ENCODE measurements around the gene HHATL. TPM values are rescaled to one million over a fixed set of nuclear protein-coding genes. Genes with fewer than 3 reads are reported as not detected.

Gene HHATL
- total RNA-seq, 2 experiments from 2014 or later: not detected

DNA sequence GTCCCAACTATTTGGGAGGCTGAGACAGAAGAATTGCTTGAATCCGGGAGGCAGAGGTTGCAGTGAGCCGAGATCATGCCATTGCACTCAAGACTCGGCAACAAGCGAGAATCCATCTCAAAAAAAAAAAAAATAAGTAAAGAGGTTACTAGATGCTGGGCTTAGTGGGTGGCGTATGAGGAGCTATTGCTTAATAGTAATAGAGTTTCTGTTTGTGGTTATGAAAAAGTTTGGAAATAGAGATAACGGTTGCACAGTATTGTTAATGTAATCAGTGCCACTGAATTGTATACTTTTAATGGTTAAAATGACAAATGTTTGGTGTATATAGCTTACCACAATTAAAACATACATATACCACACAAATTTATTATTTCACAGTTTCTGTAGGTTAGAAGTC, 14.7 kb upstream of the HHATL start:
- intact Hi-C loops (cut with micrococcal nuclease; ENCODE audit: unreplicated experiment): no loop called here
- Histone ChIP-seq H3K4me2 (ENCODE audit: low read length) (no peak overlapping the region), H3K9me2 (ENCODE audit: insufficient read depth, low read length) (no peaks in the 10 kb centered on the region), H2AFZ (ENCODE audit: low read length) (no peak overlapping the region), H3K9me3 (ENCODE audit: low read length) (no peaks in the 10 kb centered on the region), H3K36me3 (ENCODE audit: insufficient read depth, low read length) (no peaks in the 10 kb centered on the region), H3K27ac (ENCODE audit: low read depth, low read length, poor library complexity, severe bottlenecking) (no peak overlapping the region), H3K4me1 (ENCODE audit: insufficient read depth, low read length, poor library complexity, severe bottlenecking) (peaks cover 12% of the 10 kb centered on the region), H3K4me3 (ENCODE audit: low read depth, low read length, poor library complexity, severe bottlenecking) (no peak overlapping the region), H4K20me1 (ENCODE audit: insufficient read depth, low read length) (no peaks in the 10 kb centered on the region), H3K79me2 (ENCODE audit: insufficient read depth, low read depth, low read length) (no peaks in the 10 kb centered on the region)
- no peak for DNase-seq (ENCODE audit: low spot score)
- BruUV-seq (replicated peaks): no TSS peak
- TF ChIP-seq, protein P1, sequence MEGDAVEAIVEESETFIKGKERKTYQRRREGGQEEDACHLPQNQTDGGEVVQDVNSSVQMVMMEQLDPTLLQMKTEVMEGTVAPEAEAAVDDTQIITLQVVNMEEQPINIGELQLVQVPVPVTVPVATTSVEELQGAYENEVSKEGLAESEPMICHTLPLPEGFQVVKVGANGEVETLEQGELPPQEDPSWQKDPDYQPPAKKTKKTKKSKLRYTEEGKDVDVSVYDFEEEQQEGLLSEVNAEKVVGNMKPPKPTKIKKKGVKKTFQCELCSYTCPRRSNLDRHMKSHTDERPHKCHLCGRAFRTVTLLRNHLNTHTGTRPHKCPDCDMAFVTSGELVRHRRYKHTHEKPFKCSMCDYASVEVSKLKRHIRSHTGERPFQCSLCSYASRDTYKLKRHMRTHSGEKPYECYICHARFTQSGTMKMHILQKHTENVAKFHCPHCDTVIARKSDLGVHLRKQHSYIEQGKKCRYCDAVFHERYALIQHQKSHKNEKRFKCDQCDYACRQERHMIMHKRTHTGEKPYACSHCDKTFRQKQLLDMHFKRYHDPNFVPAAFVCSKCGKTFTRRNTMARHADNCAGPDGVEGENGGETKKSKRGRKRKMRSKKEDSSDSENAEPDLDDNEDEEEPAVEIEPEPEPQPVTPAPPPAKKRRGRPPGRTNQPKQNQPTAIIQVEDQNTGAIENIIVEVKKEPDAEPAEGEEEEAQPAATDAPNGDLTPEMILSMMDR (conservative IDR thresholded peaks at IDR 0.05; ENCODE audit: low read length): no peak
- no peak for TF ChIP-seq EZH2phosphoT487 (IDR thresholded peaks at IDR 0.05; ENCODE audit: borderline replicate concordance, low read depth, low read length)
- POLR2A ChIA-PET: interaction anchor here (0.7 to 0.9 kb wide), 2 partner anchors 10 to 140 kb away, joined by 3 read pairs; no protein-coding TSS in a partner anchor
- CTCF ChIA-PET (ENCODE audit: unreplicated experiment): no interaction called here

- DNase-seq (ENCODE audit: low spot score): no peak
- H3K27ac ChIP-seq (ENCODE audit: low read depth, low read length, poor library complexity, severe bottlenecking): no peak overlapping the region
- H3K9me3 ChIP-seq (ENCODE audit: low read length): no peaks in the 10 kb centered on the region
- intact Hi-C loops (cut with micrococcal nuclease; ENCODE audit: unreplicated experiment): no loop called here
- H3K36me3 ChIP-seq (ENCODE audit: insufficient read depth, low read length): no peaks in the 10 kb centered on the region
- no peak overlapping the region for H2AFZ ChIP-seq (ENCODE audit: low read length)
- ChIA-PET CTCF (ENCODE audit: unreplicated experiment) (no interaction called here), POLR2A (interaction anchor here (0.7 kb wide), 1 partner anchor 896 kb away, joined by 4 read pairs; no protein-coding TSS in a partner anchor)
- H3K4me3 ChIP-seq (ENCODE audit: low read depth, low read length, poor library complexity, severe bottlenecking): no peak overlapping the region
- BruUV-seq (replicated peaks): no TSS peak
- TF ChIP-seq, protein P1 (conservative IDR thresholded peaks at IDR 0.05; ENCODE audit: low read length): no peak
- TF ChIP-seq EZH2phosphoT487 (IDR thresholded peaks at IDR 0.05; ENCODE audit: borderline replicate concordance, low read depth, low read length): no peak
- H3K9me2 ChIP-seq (ENCODE audit: insufficient read depth, low read length): no peaks in the 10 kb centered on the region
- no peak overlapping the region for H3K4me2 ChIP-seq (ENCODE audit: low read length)
- no peaks in the 10 kb centered on the region for H4K20me1 ChIP-seq (ENCODE audit: insufficient read depth, low read length)
- H3K79me2 ChIP-seq (ENCODE audit: insufficient read depth, low read depth, low read length): no peaks in the 10 kb centered on the region
- H3K4me1 ChIP-seq (ENCODE audit: insufficient read depth, low read length, poor library complexity, severe bottlenecking): peaks cover 12% of the 10 kb centered on the region
These were observed 11.7 kb upstream of the HHATL start for GRCh38 chr3:42714171-42714852.

GRCh38 chr3:42713747-42714146, 11.1 kb upstream of the HHATL start:
- peaks cover 12% of the 10 kb centered on the region for H3K4me1 ChIP-seq (ENCODE audit: insufficient read depth, low read length, poor library complexity, severe bottlenecking)
- no TSS peak for BruUV-seq (replicated peaks)
- CTCF ChIA-PET (ENCODE audit: unreplicated experiment): no interaction called here
- H4K20me1 ChIP-seq (ENCODE audit: insufficient read depth, low read length): no peaks in the 10 kb centered on the region
- no peaks in the 10 kb centered on the region for H3K9me2 ChIP-seq (ENCODE audit: insufficient read depth, low read length)
- intact Hi-C loops (cut with micrococcal nuclease; ENCODE audit: unreplicated experiment): no loop called here
- no peaks in the 10 kb centered on the region for H3K79me2 ChIP-seq (ENCODE audit: insufficient read depth, low read depth, low read length)
- no peaks in the 10 kb centered on the region for H3K36me3 ChIP-seq (ENCODE audit: insufficient read depth, low read length)
- no peak for TF ChIP-seq EZH2phosphoT487 (IDR thresholded peaks at IDR 0.05; ENCODE audit: borderline replicate concordance, low read depth, low read length)
- TF ChIP-seq, protein P1 (conservative IDR thresholded peaks at IDR 0.05; ENCODE audit: low read length): no peak
- no peak overlapping the region for H3K4me2 ChIP-seq (ENCODE audit: low read length)
- H3K9me3 ChIP-seq (ENCODE audit: low read length): no peaks in the 10 kb centered on the region
- POLR2A ChIA-PET: interaction anchor here (0.6 to 0.7 kb wide), 2 partner anchors 111 to 212 kb away, joined by 3 to 4 read pairs; no protein-coding TSS in a partner anchor
- no peak overlapping the region for H3K27ac ChIP-seq (ENCODE audit: low read depth, low read length, poor library complexity, severe bottlenecking)
- DNase-seq (ENCODE audit: low spot score): no peak
- H2AFZ ChIP-seq (ENCODE audit: low read length): no peak overlapping the region
- H3K4me3 ChIP-seq (ENCODE audit: low read depth, low read length, poor library complexity, severe bottlenecking): no peak overlapping the region
